Measurements from ENCODE around the gene NRG3.

GRCh38 chr10:81876253-81877077 is 1.5 kb downstream of the NRG3 start:
- TF ChIP-seq CTCF (IDR thresholded peaks at IDR 0.05) (no peak), POLR2A (IDR thresholded peaks at IDR 0.05) (no peak), POLR2AphosphoS5 (IDR thresholded peaks at IDR 0.05) (no peak)

Measured in upper lobe of left lung (tissue), 4 donors.